H7 (cell line): Measurements from ENCODE around the gene GABRA4. TPM values are rescaled to one million over a fixed set of nuclear protein-coding genes. Genes with fewer than 3 reads are reported as not detected.

Experiments
- DNase-seq: peaks from one replicate; pipeline ENCODE4 v3.0.0; 2012
- H3K27me3 ChIP-seq: 2 replicates; pipeline ENCODE4 v1.6.0; 2011; ENCODE audit warnings: mild to moderate bottlenecking, low read length; ENCODE audit not compliant: control insufficient read depth, insufficient read depth
- H3K36me3 ChIP-seq: replicated peaks from 2 replicates; pipeline ENCODE4 v1.5.1; 2011; ENCODE audit warnings: low read length; ENCODE audit not compliant: control insufficient read depth, insufficient read depth
- H3K4me3 ChIP-seq: 2 replicates; pipeline ENCODE4 v1.5.1; 2011; ENCODE audit warnings: low read depth, mild to moderate bottlenecking, control low read depth, low read length, moderate library complexity; ENCODE audit not compliant: insufficient read depth
- total RNA-seq: library from RNA; depleted of rRNA; stranded (reverse); fragments of >200 nt; shearing (Covaris generic); gene quantifications from 2 replicates; pipeline ENCODE4 v1.2.3, GENCODE V29; 2014

GABRA4 gene
- total RNA-seq, 1 experiment from 2014 or later = 0.07 TPM

GRCh38 chr4:46931981-46932380 lies 61.4 kb downstream of the GABRA4 start:
- Histone ChIP-seq H3K36me3 (no peaks in the 10 kb centered on the region), H3K27me3 (no peaks in the 10 kb centered on the region), H3K4me3 (no peak overlapping the region)
- no peak for DNase-seq

- Histone ChIP-seq H3K36me3 (no peaks in the 10 kb centered on the region), H3K4me3 (no peak overlapping the region), H3K27me3 (no peaks in the 10 kb centered on the region)
- no peak for DNase-seq
Measured at GRCh38 chr4:46930891-46931290, 62.5 kb downstream of the GABRA4 start.

GRCh38 chr4:46927201-46927600 lies 66.2 kb downstream of the GABRA4 start:
- no peak for DNase-seq
- Histone ChIP-seq H3K36me3 (no peaks in the 10 kb centered on the region), H3K4me3 (no peak overlapping the region), H3K27me3 (no peaks in the 10 kb centered on the region)

GRCh38 chr4:46924789-46925529 lies 68.4 kb downstream of the GABRA4 start:
- Histone ChIP-seq H3K4me3 (no peak overlapping the region), H3K27me3 (no peaks in the 10 kb centered on the region), H3K36me3 (no peaks in the 10 kb centered on the region)
- no peak for DNase-seq

GRCh38 chr4:46922205-46922604 lies 71.2 kb downstream of the GABRA4 start:
- H3K36me3 ChIP-seq = no peaks in the 10 kb centered on the region
- no peaks in the 10 kb centered on the region for H3K27me3 ChIP-seq
- DNase-seq = no peak
- no peak overlapping the region for H3K4me3 ChIP-seq

- H3K36me3 ChIP-seq = no peaks in the 10 kb centered on the region
- no peak within 1 kb of the TSS for H3K4me3 ChIP-seq
- DNase-seq = no peak
- no peaks in the 10 kb centered on the region for H3K27me3 ChIP-seq
Measured at GRCh38 chr4:46909078-46909477, 84.3 kb downstream of the GABRA4 start, which contains the start of gene COX7B2. COX7B2 (minus strand) TSS chr4:46909245; CDS start chr4:46735192, 174,053 bp downstream.

GRCh38 chr4:46908148-46908547 lies 85.2 kb downstream of the GABRA4 start:
- Histone ChIP-seq H3K36me3 (no peaks in the 10 kb centered on the region), H3K27me3 (no peaks in the 10 kb centered on the region), H3K4me3 (no peak overlapping the region)
- DNase-seq = no peak

- no peaks in the 10 kb centered on the region for H3K27me3 ChIP-seq
- DNase-seq = no peak
- H3K4me3 ChIP-seq = no peak overlapping the region
Measured at GRCh38 chr4:46900082-46900481, 93.3 kb downstream of the GABRA4 start.

GRCh38 chr4:46894826-46895225 lies 98.6 kb downstream of the GABRA4 start:
- DNase-seq = no peak
- H3K4me3 ChIP-seq = no peak overlapping the region
- H3K27me3 ChIP-seq = no peaks in the 10 kb centered on the region
- H3K36me3 ChIP-seq = no peaks in the 10 kb centered on the region

More at GRCh38 chr4:46900082-46900481, 93.3 kb downstream of the GABRA4 start:
- H3K36me3 ChIP-seq = no peaks in the 10 kb centered on the region

- Histone ChIP-seq H3K36me3 (no peaks in the 10 kb centered on the region), H3K27me3 (no peaks in the 10 kb centered on the region), H3K4me3 (no peak overlapping the region)
- no peak for DNase-seq
Measured at GRCh38 chr4:46890056-46890455, 103.3 kb downstream of the GABRA4 start.

- H3K36me3 ChIP-seq = no peaks in the 10 kb centered on the region
Measured at GRCh38 chr4:46889410-46889809, 104.0 kb downstream of the GABRA4 start.

GRCh38 chr4:46886711-46887110 lies 106.7 kb downstream of the GABRA4 start:
- Histone ChIP-seq H3K36me3 (no peaks in the 10 kb centered on the region), H3K27me3 (no peaks in the 10 kb centered on the region), H3K4me3 (no peak overlapping the region)
- no peak for DNase-seq

More at GRCh38 chr4:46889410-46889809, 104.0 kb downstream of the GABRA4 start:
- Histone ChIP-seq H3K4me3 (no peak overlapping the region), H3K27me3 (no peaks in the 10 kb centered on the region)
- DNase-seq = no peak

GRCh38 chr4:46878641-46879040 lies 114.7 kb downstream of the GABRA4 start:
- no peak for DNase-seq
- H3K4me3 ChIP-seq = no peak overlapping the region
- H3K27me3 ChIP-seq = no peaks in the 10 kb centered on the region
- no peaks in the 10 kb centered on the region for H3K36me3 ChIP-seq

- H3K27me3 ChIP-seq = no peaks in the 10 kb centered on the region
- no peak for DNase-seq
- no peaks in the 10 kb centered on the region for H3K36me3 ChIP-seq
- no peak overlapping the region for H3K4me3 ChIP-seq
Measured at GRCh38 chr4:46874811-46875210, 118.6 kb downstream of the GABRA4 start.

- Histone ChIP-seq H3K27me3 (no peaks in the 10 kb centered on the region), H3K4me3 (no peak overlapping the region), H3K36me3 (no peaks in the 10 kb centered on the region)
- no peak for DNase-seq
Measured at GRCh38 chr4:46870411-46870810, 123.0 kb downstream of the GABRA4 start.
